ENCODE results near the gene SNRNP48.

SNRNP48 gene

GRCh38 chr6:7590918-7591302 is 912 bp downstream of the SNRNP48 start:
- in situ Hi-C loops (cut with HindIII; ENCODE audit: low sequenced_read_pairs) = no loop called here

GRCh38 chr6:7591770-7592169 is 1.8 kb downstream of the SNRNP48 start:
- in situ Hi-C loops (cut with HindIII; ENCODE audit: low sequenced_read_pairs) = no loop called here

GRCh38 chr6:7593229-7593628 is 3.2 kb downstream of the SNRNP48 start:
- in situ Hi-C loops (cut with HindIII; ENCODE audit: low sequenced_read_pairs) = no loop called here

GRCh38 chr6:7594579-7595125 is 4.7 kb downstream of the SNRNP48 start:
- in situ Hi-C loops (cut with HindIII; ENCODE audit: low sequenced_read_pairs) = no loop called here

GRCh38 chr6:7604003-7604402 is 14.0 kb downstream of the SNRNP48 start:
- in situ Hi-C loops (cut with HindIII; ENCODE audit: low sequenced_read_pairs) = loop anchor here (25.0 kb wide), 1 partner anchor 317 kb away; no protein-coding TSS in a partner anchor

- in situ Hi-C loops (cut with HindIII; ENCODE audit: low sequenced_read_pairs) = loop anchor here (25.0 kb wide), 1 partner anchor 317 kb away; no protein-coding TSS in a partner anchor
These were observed 14.5 kb downstream of the SNRNP48 start for GRCh38 chr6:7604506-7604905.

GRCh38 chr6:7615611-7616383 is 25.8 kb downstream of the SNRNP48 start:
- in situ Hi-C loops (cut with HindIII; ENCODE audit: low sequenced_read_pairs) = loop anchor here (25.0 kb wide), 1 partner anchor 328 kb away; no protein-coding TSS in a partner anchor

GRCh38 chr6:7617801-7618764 is 28.1 kb downstream of the SNRNP48 start:
- in situ Hi-C loops (cut with HindIII; ENCODE audit: low sequenced_read_pairs) = loop anchor here (25.0 kb wide), 1 partner anchor 331 kb away; no protein-coding TSS in a partner anchor

- in situ Hi-C loops (cut with HindIII; ENCODE audit: low sequenced_read_pairs) = loop anchor here (25.0 kb wide), 1 partner anchor 334 kb away; no protein-coding TSS in a partner anchor
These were observed 31.8 kb downstream of the SNRNP48 start for GRCh38 chr6:7621761-7622160.

- in situ Hi-C loops (cut with HindIII; ENCODE audit: low sequenced_read_pairs) = loop anchor here (25.0 kb wide), 1 partner anchor 338 kb away; no protein-coding TSS in a partner anchor
These were observed 35.1 kb downstream of the SNRNP48 start for GRCh38 chr6:7624796-7625710.

- in situ Hi-C loops (cut with HindIII; ENCODE audit: low sequenced_read_pairs) = no loop called here
These were observed 38.5 kb downstream of the SNRNP48 start for GRCh38 chr6:7628479-7628878.

- in situ Hi-C loops (cut with HindIII; ENCODE audit: low sequenced_read_pairs) = no loop called here
These were observed 38.9 kb downstream of the SNRNP48 start for GRCh38 chr6:7628909-7629308.

GRCh38 chr6:7629321-7629720 is 39.3 kb downstream of the SNRNP48 start:
- in situ Hi-C loops (cut with HindIII; ENCODE audit: low sequenced_read_pairs) = no loop called here

GRCh38 chr6:7630792-7631191 is 40.8 kb downstream of the SNRNP48 start:
- in situ Hi-C loops (cut with HindIII; ENCODE audit: low sequenced_read_pairs) = no loop called here

- in situ Hi-C loops (cut with HindIII; ENCODE audit: low sequenced_read_pairs) = no loop called here
These were observed 41.5 kb downstream of the SNRNP48 start for GRCh38 chr6:7631466-7631865.

- in situ Hi-C loops (cut with HindIII; ENCODE audit: low sequenced_read_pairs) = no loop called here
These were observed 42.7 kb downstream of the SNRNP48 start for GRCh38 chr6:7632501-7633290.

- in situ Hi-C loops (cut with HindIII; ENCODE audit: low sequenced_read_pairs) = no loop called here
These were observed 43.4 kb downstream of the SNRNP48 start for GRCh38 chr6:7633361-7633760.

GRCh38 chr6:7636151-7636550 is 46.2 kb downstream of the SNRNP48 start:
- in situ Hi-C loops (cut with HindIII; ENCODE audit: low sequenced_read_pairs) = no loop called here

- in situ Hi-C loops (cut with HindIII; ENCODE audit: low sequenced_read_pairs) = no loop called here
These were observed 47.5 kb downstream of the SNRNP48 start for GRCh38 chr6:7637533-7637932.
